ENCODE results near the gene OVAAL. TPM values are rescaled to one million over a fixed set of nuclear protein-coding genes. Genes with fewer than 3 reads are reported as not detected.

The OVAAL gene
- total and polyA plus RNA-seq, 9 of the 15 experiments (the other 6 are each of a cell fraction or from before 2014, with no cell fraction given) = 0.04 to 0.18 (median 0.08) TPM; not detected in 4

DNA sequence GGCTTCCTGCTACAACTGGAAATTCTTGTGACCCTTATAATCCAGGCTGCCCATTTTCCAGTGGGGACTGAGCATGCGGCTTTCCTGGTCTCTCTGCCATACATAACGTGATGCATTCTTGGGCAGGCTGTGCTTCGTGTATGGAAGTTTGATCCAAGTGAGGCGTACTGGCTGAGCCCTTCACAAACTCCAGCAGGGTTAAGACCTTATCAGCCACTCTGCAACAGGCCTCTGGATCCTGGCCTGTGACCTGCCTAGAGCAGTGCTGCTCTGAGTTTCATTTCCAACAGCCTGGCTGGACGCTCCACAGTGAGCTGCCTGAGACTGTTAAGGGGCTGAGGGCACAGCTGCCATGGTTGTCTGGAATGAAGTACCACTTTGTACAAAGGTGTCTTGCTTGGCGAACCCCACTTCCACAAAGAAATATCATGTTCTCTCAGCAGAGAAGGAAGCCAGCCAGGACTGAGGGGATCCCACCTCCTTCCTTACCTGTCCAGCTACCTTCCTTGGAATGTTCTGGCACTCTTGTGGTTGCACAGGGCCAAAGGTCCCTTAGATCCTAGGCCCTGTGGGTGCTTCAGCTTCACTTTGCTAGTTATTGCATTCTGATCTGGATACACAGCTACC, 44.6 kb downstream of the OVAAL start:
- DNase-seq (ENCODE audit: extremely low read depth in 1 of 4, low spot score in 3 of 4) (peak; percentile 46 to 89 (median 70)), FAIRE-seq (peak; percentile 92), ATAC-seq (peak; percentile 96)
- Histone ChIP-seq H3K4me2 (ENCODE audit: insufficient read depth, low read length) (peak overlapping the region; percentile 68), H4K20me1 (replicated peaks; ENCODE audit: control insufficient read depth, insufficient read depth, low read length) (no peaks in the 10 kb centered on the region), H2AFZ (ENCODE audit: low read depth, low read length) (peak overlapping the region; percentile 86), H3K36me3 (ENCODE audit: control insufficient read depth, insufficient read depth, low read length) (no peaks in the 10 kb centered on the region), H3K79me2 (ENCODE audit: control insufficient read depth, insufficient read depth, low read length) (no peaks in the 10 kb centered on the region), H3K27ac (ENCODE audit: extremely low read depth, low read depth, low read length) (peak overlapping the region; percentile 43; the same call in 1 of the 3 replicates), H3K9me1 (ENCODE audit: control insufficient read depth, insufficient read depth, low read length) (no peaks in the 10 kb centered on the region), H3K4me1 (replicated peaks in 1 of 2; ENCODE audit: control insufficient read depth in 2 of 2, insufficient read depth in 2 of 2, low read length in 2 of 2) (peaks cover 17 to 25% of the 10 kb centered on the region in 2 experiments), H3K9ac (ENCODE audit: insufficient read depth in 1 of 2, low read depth in 2 of 2, low read length in 2 of 2) (peak overlapping the region; percentile 42 to 80; a peak in 2 of 4 replicates), H3K9me3 (replicated peaks; ENCODE audit: control insufficient read depth, insufficient read depth, low read depth, low read length) (no peaks in the 10 kb centered on the region), H3K27me3 (ENCODE audit: control insufficient read depth in 2 of 2, insufficient read depth in 2 of 2, low read length in 2 of 2) (no peaks in the 10 kb centered on the region), H3K4me3 (no peak overlapping the region)
- intact Hi-C loops (cut with micrococcal nuclease) = no loop called here
- ChIA-PET CTCF (ENCODE audit: low intra/inter-chr PET ratio) (no interaction called here), POLR2A (interaction anchor here (0.6 to 1.3 kb wide), 5 partner anchors 8 to 258 kb away, joined by 3 to 6 read pairs (median 3); partner anchors contain the start of gene XPR1)
- in situ Hi-C loops (cut with MboI) = no loop called here
- no TSS peak for BruUV-seq (replicated peaks)
- WGBS (ENCODE audit: insufficient coverage, low coverage, missing lambda C conversion rate) = 9% methylated on average over 6 of the region's 6 CpGs
- peak in 1 of 2 experiments; percentile 15; a peak in 1 of 4 replicates for TF ChIP-seq FOXA3 (CRISPR knock-in tag; conservative IDR thresholded peaks at IDR 0.05 in 1 of 2, IDR thresholded peaks at IDR 0.05 in 1 of 2)
- TF ChIP-seq EP300 (IDR thresholded peaks at IDR 0.05; ENCODE audit: low read length) = peak; percentile 58; the same call in 1 of the 2 replicates
- TF ChIP-seq CBFA2T3 (IDR thresholded peaks at IDR 0.05) = peak; percentile 89
- 0 out of 3 replicates have a peak, but pooled peaks of 1 of the 2 experiments have one; percentile 70 for TF ChIP-seq CBX3 (IDR thresholded peaks at IDR 0.05; ENCODE audit: borderline replicate concordance in 1 of 2, low read length in 2 of 2)
- no peak for TF ChIP-seq IFI16 (CRISPR knock-in tag; IDR thresholded peaks at IDR 0.05)
- TF ChIP-seq L3MBTL2 (IDR thresholded peaks at IDR 0.05) = peak; percentile 70
- TF ChIP-seq FOXP1 (CRISPR knock-in tag; IDR thresholded peaks at IDR 0.05) = 0 out of 2 replicates have a peak, but pooled peaks have one; percentile 59
- TF ChIP-seq, protein P1, sequence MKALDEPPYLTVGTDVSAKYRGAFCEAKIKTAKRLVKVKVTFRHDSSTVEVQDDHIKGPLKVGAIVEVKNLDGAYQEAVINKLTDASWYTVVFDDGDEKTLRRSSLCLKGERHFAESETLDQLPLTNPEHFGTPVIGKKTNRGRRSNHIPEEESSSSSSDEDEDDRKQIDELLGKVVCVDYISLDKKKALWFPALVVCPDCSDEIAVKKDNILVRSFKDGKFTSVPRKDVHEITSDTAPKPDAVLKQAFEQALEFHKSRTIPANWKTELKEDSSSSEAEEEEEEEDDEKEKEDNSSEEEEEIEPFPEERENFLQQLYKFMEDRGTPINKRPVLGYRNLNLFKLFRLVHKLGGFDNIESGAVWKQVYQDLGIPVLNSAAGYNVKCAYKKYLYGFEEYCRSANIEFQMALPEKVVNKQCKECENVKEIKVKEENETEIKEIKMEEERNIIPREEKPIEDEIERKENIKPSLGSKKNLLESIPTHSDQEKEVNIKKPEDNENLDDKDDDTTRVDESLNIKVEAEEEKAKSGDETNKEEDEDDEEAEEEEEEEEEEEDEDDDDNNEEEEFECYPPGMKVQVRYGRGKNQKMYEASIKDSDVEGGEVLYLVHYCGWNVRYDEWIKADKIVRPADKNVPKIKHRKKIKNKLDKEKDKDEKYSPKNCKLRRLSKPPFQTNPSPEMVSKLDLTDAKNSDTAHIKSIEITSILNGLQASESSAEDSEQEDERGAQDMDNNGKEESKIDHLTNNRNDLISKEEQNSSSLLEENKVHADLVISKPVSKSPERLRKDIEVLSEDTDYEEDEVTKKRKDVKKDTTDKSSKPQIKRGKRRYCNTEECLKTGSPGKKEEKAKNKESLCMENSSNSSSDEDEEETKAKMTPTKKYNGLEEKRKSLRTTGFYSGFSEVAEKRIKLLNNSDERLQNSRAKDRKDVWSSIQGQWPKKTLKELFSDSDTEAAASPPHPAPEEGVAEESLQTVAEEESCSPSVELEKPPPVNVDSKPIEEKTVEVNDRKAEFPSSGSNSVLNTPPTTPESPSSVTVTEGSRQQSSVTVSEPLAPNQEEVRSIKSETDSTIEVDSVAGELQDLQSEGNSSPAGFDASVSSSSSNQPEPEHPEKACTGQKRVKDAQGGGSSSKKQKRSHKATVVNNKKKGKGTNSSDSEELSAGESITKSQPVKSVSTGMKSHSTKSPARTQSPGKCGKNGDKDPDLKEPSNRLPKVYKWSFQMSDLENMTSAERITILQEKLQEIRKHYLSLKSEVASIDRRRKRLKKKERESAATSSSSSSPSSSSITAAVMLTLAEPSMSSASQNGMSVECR (CRISPR knock-in tag; IDR thresholded peaks at IDR 0.05) = 0 out of 2 replicates have a peak, but pooled peaks have one; percentile 34
- no peak for TF ChIP-seq ZNF174 (CRISPR knock-in tag; IDR thresholded peaks at IDR 0.05)
- TF ChIP-seq ZKSCAN3 (CRISPR knock-in tag; IDR thresholded peaks at IDR 0.05) = no peak
- TF ChIP-seq, protein P2, sequence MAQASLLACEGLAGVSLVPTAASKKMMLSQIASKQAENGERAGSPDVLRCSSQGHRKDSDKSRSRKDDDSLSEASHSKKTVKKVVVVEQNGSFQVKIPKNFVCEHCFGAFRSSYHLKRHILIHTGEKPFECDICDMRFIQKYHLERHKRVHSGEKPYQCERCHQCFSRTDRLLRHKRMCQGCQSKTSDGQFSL (CRISPR knock-in tag; IDR thresholded peaks at IDR 0.05) = no peak
- TF ChIP-seq, protein P2 (tag; IDR thresholded peaks at IDR 0.05) = 0 out of 4 replicates have a peak, but pooled peaks of 1 of the 2 experiments have one; percentile 43
